PC-3 (cell line): ENCODE data around the gene DECR2. TPM values are rescaled to one million over a fixed set of nuclear protein-coding genes. Genes with fewer than 3 reads are reported as not detected.

Experiments
- ATAC-seq: fragments of 200-7000 bp; cut with Tn5 transposase; 2 replicates; pipeline ENCODE4 v1.9.1; 2020; ENCODE audit warnings: mild to moderate bottlenecking, moderate library complexity
- BruUV-seq: library from RNA; stranded (reverse); fragments of 400-500 nt; replicated peaks from 2 replicates; lab custom pipeline; 2021; lab: Mats Ljungman, UMichigan
- CTCF ChIA-PET: fragments of 300-600 bp; sonication (Branson Sonifier 250); formaldehyde crosslinking; loops from one replicate; lab custom pipeline; 2022; ENCODE audit warnings: antibody characterized with exemption; lab: Charles Lee
- POLR2A ChIA-PET: fragments of 300-600 bp; sonication (Branson Sonifier 250); formaldehyde crosslinking; loops from one replicate; lab custom pipeline; 2022; ENCODE audit warnings: antibody characterized with exemption; ENCODE audit not compliant: unreplicated experiment; lab: Charles Lee
- DNase-seq: peaks from one replicate; pipeline ENCODE4 v3.0.0-alpha.2; 2015
- H2AFZ ChIP-seq: fragments of 300-600 bp; sonication (generic); 2 replicates; pipeline ENCODE4 v1.6.0; 2016; ENCODE audit warnings: antibody characterized with exemption, low read length
- H3F3A ChIP-seq: fragments of 300-600 bp; sonication (generic); one replicate; pipeline ENCODE4 v1.6.0; 2017; ENCODE audit warnings: antibody characterized with exemption, low read length, control low read depth, mild to moderate bottlenecking; ENCODE audit not compliant: unreplicated experiment
- H3K27ac ChIP-seq: fragments of 300-600 bp; sonication (generic); 2 replicates; pipeline ENCODE4 v1.5.1; 2016; ENCODE audit warnings: mild to moderate bottlenecking, low read length
- H3K27me3 ChIP-seq: fragments of 300-600 bp; sonication (generic); 2 replicates; pipeline ENCODE4 v1.6.1; 2016; ENCODE audit warnings: low read length, mixed read lengths
- H3K36me3 ChIP-seq: fragments of 300-600 bp; sonication (generic); 2 replicates; pipeline ENCODE4 v1.6.1; 2016; ENCODE audit warnings: low read depth, mixed run types, low read length, mixed read lengths
- H3K4me1 ChIP-seq: fragments of 300-600 bp; sonication (generic); 2 replicates; pipeline ENCODE4 v1.5.1; 2016; ENCODE audit warnings: low read length; ENCODE audit not compliant: insufficient read depth
- H3K4me2 ChIP-seq: fragments of 300-600 bp; sonication (generic); 2 replicates; pipeline ENCODE4 v1.6.0; 2016; ENCODE audit warnings: low read length
- H3K4me3 ChIP-seq: fragments of 300-600 bp; sonication (generic); 2 replicates; pipeline ENCODE4 v1.5.1; 2016; ENCODE audit warnings: mild to moderate bottlenecking, low read length, mixed read lengths
- H3K79me2 ChIP-seq: fragments of 300-600 bp; sonication (generic); 2 replicates; pipeline ENCODE4 v1.6.1; 2017; ENCODE audit warnings: low read length, mixed read lengths
- H3K9ac ChIP-seq: fragments of 300-600 bp; sonication (generic); 2 replicates; pipeline ENCODE4 v1.6.0; 2016; ENCODE audit warnings: mild to moderate bottlenecking, low read length
- H3K9me2 ChIP-seq: fragments of 300-600 bp; sonication (generic); replicated peaks from 2 replicates; pipeline ENCODE4 v1.6.1; 2016; ENCODE audit warnings: mixed run types, low read length, mixed read lengths
- H3K9me3 ChIP-seq: fragments of 300-600 bp; sonication (generic); 2 replicates; pipeline ENCODE4 v1.6.1; 2016; ENCODE audit warnings: low read length, mixed read lengths
- H4K20me1 ChIP-seq: fragments of 300-600 bp; sonication (generic); 2 replicates; pipeline ENCODE4 v1.6.1; 2016; ENCODE audit warnings: low read length, mixed read lengths
- EZH2 ChIP-seq: fragments of 300-600 bp; sonication (generic); IDR thresholded peaks from one replicate; pipeline ENCODE4 v1.6.1; 2017; ENCODE audit warnings: antibody characterized with exemption, mild to moderate bottlenecking, low read length; ENCODE audit not compliant: unreplicated experiment
- EZH2phosphoT487 ChIP-seq: fragments of 300-600 bp; sonication (generic); IDR thresholded peaks from 2 replicates; pipeline ENCODE4 v1.6.1; 2018; ENCODE audit warnings: mild to moderate bottlenecking, antibody characterized with exemption, low read length, borderline replicate concordance
- intact Hi-C: fragments of 100-400 bp; cut with micrococcal nuclease; formaldehyde crosslinking; loops from 2 replicates; pipeline ENCODE4 v1.9.0; 2023
- total RNA-seq: library from RNA; depleted of rRNA; stranded (reverse); fragments of >200 nt; gene quantifications from 2 replicates; pipeline ENCODE4 v1.2.3, GENCODE V29; 2014
- TF ChIP-seq, protein P1 (sequence below): fragments of 300-600 bp; sonication (generic); conservative IDR thresholded peaks from 2 replicates; pipeline ENCODE4 v1.5.1; 2017; ENCODE audit warnings: antibody characterized with exemption, low read depth, mild to moderate bottlenecking, low read length

Gene DECR2
- total RNA-seq, 1 experiment from 2014 or later, result 19.8 TPM

DNA sequence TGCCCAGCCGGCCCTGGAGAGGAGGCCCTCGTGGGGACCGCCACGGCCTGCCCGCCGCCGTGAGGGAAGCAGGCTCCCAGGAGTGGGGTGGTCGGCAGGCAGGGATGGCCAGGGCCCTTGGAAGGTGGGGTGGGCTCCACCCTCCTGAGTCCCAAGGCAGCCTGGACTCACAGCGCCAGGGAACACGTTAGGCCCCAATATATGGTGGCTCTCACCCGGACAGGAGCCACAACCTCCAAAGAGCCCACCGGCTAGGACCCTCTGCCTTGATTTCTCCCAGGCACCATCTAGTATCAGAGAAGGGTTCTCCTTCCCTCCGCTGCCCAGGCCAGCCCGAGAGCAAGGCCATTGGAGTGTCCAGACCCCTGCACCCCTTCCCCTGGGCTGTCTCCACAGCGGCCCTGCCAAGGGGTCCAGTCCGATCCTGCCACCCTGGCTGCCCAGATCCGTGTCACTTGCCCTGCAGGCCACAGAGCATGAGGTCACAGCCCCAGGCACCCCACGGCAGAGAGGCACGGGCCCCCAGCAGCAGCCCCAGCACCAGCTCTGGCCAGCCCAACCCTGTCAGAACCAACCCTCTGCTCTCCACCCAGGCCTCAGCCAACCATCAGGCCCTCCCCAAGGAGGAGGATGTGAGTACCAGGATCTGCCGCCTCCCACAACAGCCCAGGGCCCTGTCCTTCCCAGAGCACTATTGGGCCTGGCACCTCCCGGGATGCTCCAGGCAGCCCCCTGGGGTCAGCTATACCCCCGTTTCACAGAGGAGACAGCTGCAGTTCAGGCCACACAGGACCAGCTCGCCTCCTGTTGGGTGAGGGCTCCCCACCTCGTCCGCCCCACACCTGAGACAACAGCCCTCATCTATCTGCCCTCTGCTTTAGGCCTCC, 48.0 kb upstream of the DECR2 start:
- DNase-seq, result no peak
- POLR2A ChIA-PET, result interaction anchor here (0.7 to 0.8 kb wide), 3 partner anchors 9 to 119 kb away, joined by 7 to 37 read pairs (median 36); no protein-coding TSS in a partner anchor
- H2AFZ ChIP-seq, result peak overlapping the region; percentile 74

DNA sequence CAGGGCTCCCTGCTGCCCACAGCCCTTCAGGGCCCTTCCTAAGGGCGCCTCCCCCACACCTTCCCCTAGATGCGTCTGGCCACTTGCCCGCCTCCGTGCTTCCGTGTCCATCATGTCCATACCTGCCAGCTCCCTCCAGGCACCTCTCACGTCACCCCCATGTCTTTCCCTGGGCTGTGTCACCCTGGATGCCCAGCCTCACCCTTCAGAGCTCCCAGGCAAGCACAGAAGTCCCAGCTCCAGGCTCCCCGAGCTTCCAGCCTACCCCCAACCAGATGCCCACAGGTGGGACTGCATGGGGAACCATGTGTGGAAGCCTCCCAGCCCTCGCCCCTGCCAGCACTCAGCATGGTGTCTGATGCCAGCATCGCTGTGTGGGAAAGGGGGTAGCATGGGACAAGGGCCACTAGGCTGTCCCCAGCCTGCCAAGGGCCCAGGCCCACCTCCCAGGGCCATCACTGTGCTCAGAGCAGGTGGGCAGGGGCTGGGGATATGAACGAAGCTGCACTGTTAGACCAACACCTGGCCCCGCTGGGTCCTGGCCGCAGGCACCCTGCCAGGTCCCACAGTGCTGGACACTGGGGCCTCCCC, 47.3 kb upstream of the DECR2 start:
- Histone ChIP-seq H3K36me3 (no peaks in the 10 kb centered on the region), H3K27ac (no peak overlapping the region), H2AFZ (no peak overlapping the region), H3K4me3 (no peak overlapping the region), H3K27me3 (no peaks in the 10 kb centered on the region), H3K4me1 (peaks cover 5% of the 10 kb centered on the region; the same call in 1 of the 2 replicates), H3F3A (no peaks in the 10 kb centered on the region), H3K9me2 (no peaks in the 10 kb centered on the region), H3K79me2 (peaks cover 25% of the 10 kb centered on the region), H3K9ac (no peak overlapping the region), H3K4me2 (no peak overlapping the region), H4K20me1 (no peaks in the 10 kb centered on the region), H3K9me3 (no peaks in the 10 kb centered on the region)
- TF ChIP-seq EZH2, result no peak
- TF ChIP-seq, protein P1, sequence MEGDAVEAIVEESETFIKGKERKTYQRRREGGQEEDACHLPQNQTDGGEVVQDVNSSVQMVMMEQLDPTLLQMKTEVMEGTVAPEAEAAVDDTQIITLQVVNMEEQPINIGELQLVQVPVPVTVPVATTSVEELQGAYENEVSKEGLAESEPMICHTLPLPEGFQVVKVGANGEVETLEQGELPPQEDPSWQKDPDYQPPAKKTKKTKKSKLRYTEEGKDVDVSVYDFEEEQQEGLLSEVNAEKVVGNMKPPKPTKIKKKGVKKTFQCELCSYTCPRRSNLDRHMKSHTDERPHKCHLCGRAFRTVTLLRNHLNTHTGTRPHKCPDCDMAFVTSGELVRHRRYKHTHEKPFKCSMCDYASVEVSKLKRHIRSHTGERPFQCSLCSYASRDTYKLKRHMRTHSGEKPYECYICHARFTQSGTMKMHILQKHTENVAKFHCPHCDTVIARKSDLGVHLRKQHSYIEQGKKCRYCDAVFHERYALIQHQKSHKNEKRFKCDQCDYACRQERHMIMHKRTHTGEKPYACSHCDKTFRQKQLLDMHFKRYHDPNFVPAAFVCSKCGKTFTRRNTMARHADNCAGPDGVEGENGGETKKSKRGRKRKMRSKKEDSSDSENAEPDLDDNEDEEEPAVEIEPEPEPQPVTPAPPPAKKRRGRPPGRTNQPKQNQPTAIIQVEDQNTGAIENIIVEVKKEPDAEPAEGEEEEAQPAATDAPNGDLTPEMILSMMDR, result no peak
- TF ChIP-seq EZH2phosphoT487, result no peak
- ChIA-PET CTCF (no interaction called here), POLR2A (no interaction called here)
- ATAC-seq (no peak), DNase-seq (no peak)
- no TSS peak for BruUV-seq
- intact Hi-C loops, result no loop called here

More for the DNA sequence above, 48.0 kb upstream of the DECR2 start:
- Histone ChIP-seq H3F3A (no peaks in the 10 kb centered on the region), H3K4me1 (peaks cover 5% of the 10 kb centered on the region; the same call in 1 of the 2 replicates), H3K9me2 (no peaks in the 10 kb centered on the region), H3K79me2 (peaks cover 30% of the 10 kb centered on the region), H3K4me3 (peak overlapping the region; percentile 61), H3K27ac (no peak overlapping the region), H3K9ac (peak overlapping the region; percentile 57), H3K36me3 (no peaks in the 10 kb centered on the region), H3K4me2 (peak overlapping the region; percentile 82), H4K20me1 (no peaks in the 10 kb centered on the region), H3K9me3 (no peaks in the 10 kb centered on the region), H3K27me3 (no peaks in the 10 kb centered on the region)
- intact Hi-C loops, result no loop called here
- no TSS peak for BruUV-seq
- no peak for TF ChIP-seq EZH2phosphoT487
- TF ChIP-seq EZH2, result no peak
- TF ChIP-seq, protein P1, result no peak
- no peak for ATAC-seq
- CTCF ChIA-PET, result interaction anchor here (0.5 to 1.0 kb wide), 5 partner anchors 65 to 247 kb away, joined by 3 to 6 read pairs (median 3); no protein-coding TSS in a partner anchor
